OCI-LY1 (cell line): ENCODE data around the gene ZCCHC7.
A peak's percentile ranks its signal among the peaks of the same experiment; 100 is the strongest.

Experiments
- H2AFZ ChIP-seq: fragments of 200-600 bp; sonication (generic), shearing (Covaris generic); 2 replicates; pipeline ENCODE4 v1.6.0; 2014; ENCODE audit warnings: antibody characterized with exemption, mild to moderate bottlenecking, low read length
- H3F3A ChIP-seq: fragments of 200-600 bp; sonication (generic), shearing (Covaris generic); 2 replicates; pipeline ENCODE4 v1.6.0; 2014; ENCODE audit warnings: mild to moderate bottlenecking, antibody characterized with exemption, low read length, moderate library complexity; ENCODE audit not compliant: insufficient read depth
- H3K27ac ChIP-seq: fragments of 200-600 bp; sonication (generic); 2 replicates; pipeline ENCODE4 v1.5.1; 2014; ENCODE audit warnings: low read length, mixed run types, mild to moderate bottlenecking, low read depth; ENCODE audit not compliant: poor library complexity, severe bottlenecking
- H3K27me3 ChIP-seq: fragments of 200-600 bp; sonication (generic); 2 replicates; pipeline ENCODE4 v1.6.0; 2014; ENCODE audit warnings: antibody characterized with exemption, mild to moderate bottlenecking, low read length, moderate library complexity; ENCODE audit not compliant: insufficient read depth
- H3K36me3 ChIP-seq: fragments of 200-600 bp; sonication (generic); 2 replicates; pipeline ENCODE4 v1.6.1; 2014; ENCODE audit warnings: mild to moderate bottlenecking, antibody characterized with exemption, low read length, moderate library complexity, mixed read lengths; ENCODE audit not compliant: insufficient read depth
- H3K4me1 ChIP-seq: fragments of 200-600 bp; sonication (generic); 2 replicates; pipeline ENCODE4 v1.5.1; 2014; ENCODE audit warnings: mild to moderate bottlenecking, low read length, moderate library complexity; ENCODE audit not compliant: insufficient read depth, severe bottlenecking
- H3K4me2 ChIP-seq: fragments of 200-600 bp; sonication (generic), shearing (Covaris generic); 2 replicates; pipeline ENCODE4 v1.6.1; 2014; ENCODE audit warnings: low read length
- H3K4me3 ChIP-seq: fragments of 200-600 bp; sonication (generic); 2 replicates; pipeline ENCODE4 v1.5.1; 2014; ENCODE audit warnings: low read length, low read depth, mild to moderate bottlenecking, mixed read lengths; ENCODE audit not compliant: poor library complexity, severe bottlenecking
- H3K79me2 ChIP-seq: fragments of 200-600 bp; shearing (Covaris generic); 2 replicates; pipeline ENCODE4 v1.6.1; 2016; ENCODE audit warnings: mixed run types, low read length, mixed read lengths; ENCODE audit not compliant: insufficient read depth
- H3K9ac ChIP-seq: fragments of 200-600 bp; sonication (generic), shearing (Covaris generic); 2 replicates; pipeline ENCODE4 v1.6.1; 2014; ENCODE audit warnings: mild to moderate bottlenecking, low read length, mixed read lengths
- H3K9me2 ChIP-seq: fragments of 200-600 bp; sonication (generic), shearing (Covaris generic); 2 replicates; pipeline ENCODE4 v1.6.1; 2014; ENCODE audit warnings: low read depth, mild to moderate bottlenecking, low read length, mixed read lengths
- H3K9me3 ChIP-seq: fragments of 200-600 bp; shearing (Covaris generic); 2 replicates; pipeline ENCODE4 v1.6.1; 2014; ENCODE audit warnings: low read length, mixed read lengths
- H4K20me1 ChIP-seq: fragments of 200-600 bp; sonication (generic), shearing (Covaris generic); 2 replicates; pipeline ENCODE4 v1.6.0; 2016; ENCODE audit warnings: mild to moderate bottlenecking, low read length; ENCODE audit not compliant: insufficient read depth
- EZH2 ChIP-seq: fragments of 200-600 bp; sonication (generic), shearing (Covaris generic); IDR thresholded peaks from 2 replicates; pipeline ENCODE4 v1.8.0; 2017; ENCODE audit warnings: borderline replicate concordance, mixed run types, mild to moderate bottlenecking, antibody characterized with exemption, low read length, moderate library complexity, mixed read lengths
- TF ChIP-seq, protein P1 (sequence below): fragments of 200-600 bp; sonication (generic), shearing (Covaris generic); IDR thresholded peaks from 2 replicates; pipeline ENCODE4 v1.5.1; 2017; ENCODE audit warnings: mild to moderate bottlenecking, antibody characterized with exemption, low read length, moderate library complexity, mixed read lengths

Gene ZCCHC7

DNA sequence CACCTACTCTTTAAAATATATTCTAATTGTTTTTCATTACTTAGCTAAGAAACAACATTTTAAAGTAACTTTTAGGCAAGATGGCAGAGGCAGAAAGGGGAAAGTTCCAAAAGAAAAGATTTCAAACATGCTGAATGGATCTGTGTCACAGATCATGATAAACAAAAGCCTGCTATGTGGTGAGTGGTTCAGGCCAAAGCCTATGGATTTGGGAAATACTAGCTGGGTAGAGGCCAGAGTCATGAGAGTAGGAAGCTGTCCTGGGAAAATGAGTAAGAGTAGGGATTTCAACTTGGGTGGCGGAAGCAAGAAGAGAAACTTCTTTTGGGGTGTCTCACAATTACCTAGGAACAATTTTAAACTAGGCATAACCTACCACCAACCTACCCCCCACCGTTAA, 233.4 kb downstream of the ZCCHC7 start:
- Histone ChIP-seq H3K27ac (no peak overlapping the region), H3F3A (no peaks in the 10 kb centered on the region), H3K79me2 (no peaks in the 10 kb centered on the region), H3K4me1 (no peaks in the 10 kb centered on the region), H3K9me2 (no peaks in the 10 kb centered on the region), H4K20me1 (no peaks in the 10 kb centered on the region), H3K9me3 (no peaks in the 10 kb centered on the region), H3K27me3 (no peaks in the 10 kb centered on the region), H3K36me3 (peaks cover 97% of the 10 kb centered on the region), H3K4me3 (no peak overlapping the region), H3K9ac (no peak overlapping the region), H3K4me2 (no peak overlapping the region), H2AFZ (no peak overlapping the region)
- TF ChIP-seq, protein P1, sequence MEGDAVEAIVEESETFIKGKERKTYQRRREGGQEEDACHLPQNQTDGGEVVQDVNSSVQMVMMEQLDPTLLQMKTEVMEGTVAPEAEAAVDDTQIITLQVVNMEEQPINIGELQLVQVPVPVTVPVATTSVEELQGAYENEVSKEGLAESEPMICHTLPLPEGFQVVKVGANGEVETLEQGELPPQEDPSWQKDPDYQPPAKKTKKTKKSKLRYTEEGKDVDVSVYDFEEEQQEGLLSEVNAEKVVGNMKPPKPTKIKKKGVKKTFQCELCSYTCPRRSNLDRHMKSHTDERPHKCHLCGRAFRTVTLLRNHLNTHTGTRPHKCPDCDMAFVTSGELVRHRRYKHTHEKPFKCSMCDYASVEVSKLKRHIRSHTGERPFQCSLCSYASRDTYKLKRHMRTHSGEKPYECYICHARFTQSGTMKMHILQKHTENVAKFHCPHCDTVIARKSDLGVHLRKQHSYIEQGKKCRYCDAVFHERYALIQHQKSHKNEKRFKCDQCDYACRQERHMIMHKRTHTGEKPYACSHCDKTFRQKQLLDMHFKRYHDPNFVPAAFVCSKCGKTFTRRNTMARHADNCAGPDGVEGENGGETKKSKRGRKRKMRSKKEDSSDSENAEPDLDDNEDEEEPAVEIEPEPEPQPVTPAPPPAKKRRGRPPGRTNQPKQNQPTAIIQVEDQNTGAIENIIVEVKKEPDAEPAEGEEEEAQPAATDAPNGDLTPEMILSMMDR = no peak
- no peak for TF ChIP-seq EZH2

DNA sequence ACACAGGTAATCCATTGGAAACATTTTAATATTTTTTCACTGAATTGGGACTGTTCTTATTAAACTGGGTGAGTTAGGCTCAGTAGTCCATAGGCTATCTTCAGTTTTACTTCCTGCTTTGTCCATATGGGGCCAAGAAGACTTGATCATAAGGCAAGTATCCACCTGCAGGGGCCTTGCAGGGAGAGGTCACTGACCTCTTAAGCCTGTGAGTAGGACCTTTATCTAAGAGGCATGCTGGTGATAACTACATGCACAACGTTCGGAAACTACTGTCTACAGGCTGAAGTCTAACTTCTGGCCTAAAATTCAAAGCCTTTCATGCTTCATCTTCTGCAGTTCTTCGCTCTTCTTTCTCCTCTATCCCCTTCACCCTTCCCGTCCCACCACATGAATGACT, 242.1 kb downstream of the ZCCHC7 start:
- peaks cover 46% of the 10 kb centered on the region for H3K4me1 ChIP-seq
- no peak overlapping the region for H3K4me2 ChIP-seq
- no peaks in the 10 kb centered on the region for H4K20me1 ChIP-seq
- peak overlapping the region; percentile 100 for H3K27ac ChIP-seq
- H3K27me3 ChIP-seq = no peaks in the 10 kb centered on the region
- H3K9ac ChIP-seq = no peak overlapping the region
- no peak overlapping the region for H2AFZ ChIP-seq
- H3F3A ChIP-seq = 0 out of 2 replicates have a peak, but pooled peaks cover 10% of the 10 kb centered on the region
- TF ChIP-seq EZH2 = no peak
- TF ChIP-seq, protein P1 = no peak
- H3K36me3 ChIP-seq = peaks cover 31% of the 10 kb centered on the region
- H3K9me2 ChIP-seq = no peaks in the 10 kb centered on the region
- no peaks in the 10 kb centered on the region for H3K79me2 ChIP-seq
- no peaks in the 10 kb centered on the region for H3K9me3 ChIP-seq
- H3K4me3 ChIP-seq = no peak overlapping the region

DNA sequence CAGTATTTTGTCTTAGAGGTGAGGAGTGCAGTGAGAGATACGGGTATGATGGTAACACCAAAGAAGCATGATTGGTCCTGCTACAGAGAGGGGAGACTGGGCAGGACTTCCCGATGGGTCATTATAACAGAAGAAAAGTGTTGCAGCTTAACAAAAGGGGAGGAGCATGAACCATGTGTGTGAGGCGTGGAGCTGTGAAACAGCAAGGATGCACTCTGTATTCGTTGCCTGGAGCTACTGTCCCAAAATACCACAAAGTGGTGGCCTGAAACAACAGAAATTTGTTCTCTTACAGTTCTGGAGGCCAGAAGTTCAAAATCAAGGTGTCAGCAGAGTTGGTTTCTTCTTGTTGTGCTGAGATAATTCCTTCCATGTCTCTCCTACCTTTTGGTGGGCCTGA, 242.8 kb downstream of the ZCCHC7 start:
- no peaks in the 10 kb centered on the region for H3K27me3 ChIP-seq
- no peaks in the 10 kb centered on the region for H3K9me3 ChIP-seq
- no peak overlapping the region for H3K4me3 ChIP-seq
- H3K9ac ChIP-seq = no peak overlapping the region
- peaks cover 46% of the 10 kb centered on the region for H3K4me1 ChIP-seq
- H3F3A ChIP-seq = 0 out of 2 replicates have a peak, but pooled peaks cover 10% of the 10 kb centered on the region
- H3K27ac ChIP-seq = peak overlapping the region; percentile 100
- peaks cover 24% of the 10 kb centered on the region for H3K36me3 ChIP-seq
- H3K9me2 ChIP-seq = no peaks in the 10 kb centered on the region
- H4K20me1 ChIP-seq = no peaks in the 10 kb centered on the region
- H3K4me2 ChIP-seq = no peak overlapping the region
- H2AFZ ChIP-seq = no peak overlapping the region
- H3K79me2 ChIP-seq = no peaks in the 10 kb centered on the region
- TF ChIP-seq, protein P1 = no peak
- no peak for TF ChIP-seq EZH2
